Sigmoid colon (tissue), 7 donors: Measurements from ENCODE around the gene GPR137C. TPM values are rescaled to one million over a fixed set of nuclear protein-coding genes. Genes with fewer than 3 reads are reported as not detected.

Experiments used
- DNase-seq: peaks from one replicate; pipeline ENCODE4 v3.0.0-alpha.2; 2019
- H3K27ac ChIP-seq, 4 donors: fragments of 200-600 bp; sonication (generic); one replicate each; pipeline ENCODE4 v1.5.1; 2016 to 2019; ENCODE audit warnings: mild to moderate bottlenecking in 1 of 4
- H3K27me3 ChIP-seq, 3 donors: fragments of 200-600 bp; sonication (generic); one replicate each; pipeline ENCODE4 v1.5.1; 2019; ENCODE audit warnings: mild to moderate bottlenecking in 1 of 3
- H3K36me3 ChIP-seq, 4 donors: fragments of 200-600 bp; sonication (generic); one replicate each; pipeline ENCODE4 v1.5.1; 2016 to 2019
- H3K4me1 ChIP-seq, 4 donors: fragments of 200-600 bp; sonication (generic); one replicate each; pipeline ENCODE4 v1.5.1; 2017 to 2019
- H3K4me3 ChIP-seq, 4 donors: fragments of 200-600 bp; sonication (generic); one replicate each; pipeline ENCODE4 v1.5.1; 2017 to 2019; ENCODE audit warnings: mild to moderate bottlenecking in 2 of 4, moderate library complexity in 1 of 4
- H3K9me3 ChIP-seq, 4 donors: fragments of 200-600 bp in 3 of 4; sonication (generic) in 3 of 4; one replicate each; pipeline versions ENCODE4 v1.5.1 to v1.6.1; 2013 to 2019
- EP300 ChIP-seq, 4 donors: sonication (generic); formaldehyde crosslinking; IDR thresholded peaks; one replicate each; pipeline ENCODE4 v1.6.1; 2017; ENCODE audit warnings: antibody characterized with exemption in 4 of 4
- POLR2A ChIP-seq, 2 donors: fragments of 450-650 bp; IDR thresholded peaks; one replicate each; pipeline ENCODE4 v1.6.1; 2016; ENCODE audit warnings: antibody characterized with exemption in 2 of 2, mild to moderate bottlenecking in 2 of 2, moderate library complexity in 2 of 2
- POLR2AphosphoS5 ChIP-seq, 4 donors: sonication (generic); formaldehyde crosslinking; IDR thresholded peaks; one replicate each; pipeline ENCODE4 v1.6.1; 2017; ENCODE audit warnings: antibody characterized with exemption in 4 of 4
- WGBS, 2 donors: extraction: QIAGEN DNeasy Blood & Tissue Kit; methylation state at CpG; one replicate each; pipeline ENCODE4 v1.1.7; 2013; 5-methylcytosine and 5-hydroxymethylcytosine counted together
- intact Hi-C: fragments of 100-400 bp; cut with DNase I; formaldehyde crosslinking; loops from one replicate; pipeline ENCODE4 v1.15.1; 2023
- polyA plus RNA-seq, 3 donors: library from polyadenylated mRNA; stranded (reverse); fragments of 200-250 nt; gene quantifications; one replicate each; pipeline ENCODE4 v1.2.3, GENCODE V29; 2013
- total RNA-seq, 4 donors: library from RNA; depleted of rRNA; stranded (reverse); fragments of >200 nt; gene quantifications; one replicate each; pipeline ENCODE4 v1.1.0, GENCODE V29; 2016
- TF ChIP-seq, protein P1 (sequence below), 4 experiments: fragments of 450-650 bp in 3 of 4; fragments of 200-600 bp in 1 of 4; IDR thresholded peaks; one replicate each; pipeline ENCODE4 v1.5.1; 2016 to 2019; ENCODE audit warnings: antibody characterized with exemption in 4 of 4, mild to moderate bottlenecking in 3 of 4, moderate library complexity in 2 of 4
- donor health status: healthy with polysubstance abuse.
- donor health status: Bipolar disorder and iron deficiency.
- donor health status: healthy.

The GPR137C gene
- total and polyA plus RNA-seq, 7 donors, result 0.31 to 0.71 (median 0.55) TPM; not detected in 2

DNA sequence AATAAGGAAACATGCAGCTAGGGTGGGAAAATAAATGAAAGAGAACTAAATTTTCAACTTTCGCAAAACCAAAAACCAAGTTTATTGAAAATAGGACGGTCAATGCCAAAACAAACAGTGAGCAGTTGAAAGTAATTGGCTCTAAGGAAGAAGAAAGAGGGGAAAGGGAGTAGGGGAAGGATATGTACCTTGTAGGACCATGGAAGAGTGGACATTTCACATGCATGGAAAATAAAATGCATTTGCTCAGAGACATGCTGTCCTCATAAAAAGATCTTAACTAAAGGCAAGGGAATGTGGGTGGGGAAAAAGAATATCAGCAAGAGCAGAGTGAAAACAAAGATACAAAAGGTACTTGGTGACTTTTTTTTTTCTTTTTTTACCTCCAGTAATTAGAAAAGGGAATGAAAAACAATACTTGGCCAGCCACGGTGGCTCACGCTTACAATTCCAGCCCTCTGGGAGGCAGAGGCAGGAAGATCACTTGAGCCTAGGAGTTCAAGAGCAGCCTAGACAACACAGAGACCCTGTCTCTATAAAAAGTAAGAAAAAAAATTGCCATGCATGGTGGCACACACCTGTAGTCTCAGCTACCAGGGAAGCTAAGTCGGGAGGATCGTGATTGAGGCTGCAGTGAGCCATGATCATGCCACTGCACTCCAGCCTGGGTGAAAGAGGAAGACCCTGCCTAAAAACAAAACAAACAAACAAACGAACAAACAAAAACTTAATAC is 6.9 kb upstream of the GPR137C start:
- no peak for DNase-seq
- H3K27ac ChIP-seq, result no peak overlapping the region
- intact Hi-C loops, result no loop called here

DNA sequence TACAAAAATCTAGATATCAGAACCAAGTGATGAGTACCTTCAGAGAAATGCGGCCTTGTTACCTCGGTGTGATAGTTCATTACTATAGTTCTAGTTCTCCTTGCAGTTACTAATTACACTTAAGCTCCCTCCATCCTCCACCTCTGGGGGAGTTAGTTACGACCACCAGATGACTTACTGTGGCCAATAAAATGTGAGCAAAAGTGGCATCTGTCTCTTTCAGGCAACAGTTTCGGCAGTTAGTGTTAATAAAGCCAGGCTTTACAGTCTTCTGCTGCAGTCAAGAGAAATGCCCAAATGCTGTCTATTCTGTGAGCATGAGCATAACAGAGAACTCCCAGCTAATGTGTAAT is 6.3 kb upstream of the GPR137C start:
- no peak for DNase-seq
- 89 to 90% methylated on average over 4 of the region's 4 CpGs for WGBS, 2 donors
- intact Hi-C loops, result no loop called here
- H3K27me3 ChIP-seq, result no peaks in the 10 kb centered on the region
- H3K27ac ChIP-seq, result no peak overlapping the region
- peaks cover 0 to 10% (median 8%) of the 10 kb centered on the region in 4 donors for H3K4me1 ChIP-seq
- no peak for TF ChIP-seq POLR2AphosphoS5 (IDR thresholded peaks at IDR 0.05)
- TF ChIP-seq EP300 (IDR thresholded peaks at IDR 0.05), result no peak
- TF ChIP-seq POLR2A (IDR thresholded peaks at IDR 0.05), result no peak
- TF ChIP-seq, protein P1, sequence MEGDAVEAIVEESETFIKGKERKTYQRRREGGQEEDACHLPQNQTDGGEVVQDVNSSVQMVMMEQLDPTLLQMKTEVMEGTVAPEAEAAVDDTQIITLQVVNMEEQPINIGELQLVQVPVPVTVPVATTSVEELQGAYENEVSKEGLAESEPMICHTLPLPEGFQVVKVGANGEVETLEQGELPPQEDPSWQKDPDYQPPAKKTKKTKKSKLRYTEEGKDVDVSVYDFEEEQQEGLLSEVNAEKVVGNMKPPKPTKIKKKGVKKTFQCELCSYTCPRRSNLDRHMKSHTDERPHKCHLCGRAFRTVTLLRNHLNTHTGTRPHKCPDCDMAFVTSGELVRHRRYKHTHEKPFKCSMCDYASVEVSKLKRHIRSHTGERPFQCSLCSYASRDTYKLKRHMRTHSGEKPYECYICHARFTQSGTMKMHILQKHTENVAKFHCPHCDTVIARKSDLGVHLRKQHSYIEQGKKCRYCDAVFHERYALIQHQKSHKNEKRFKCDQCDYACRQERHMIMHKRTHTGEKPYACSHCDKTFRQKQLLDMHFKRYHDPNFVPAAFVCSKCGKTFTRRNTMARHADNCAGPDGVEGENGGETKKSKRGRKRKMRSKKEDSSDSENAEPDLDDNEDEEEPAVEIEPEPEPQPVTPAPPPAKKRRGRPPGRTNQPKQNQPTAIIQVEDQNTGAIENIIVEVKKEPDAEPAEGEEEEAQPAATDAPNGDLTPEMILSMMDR (IDR thresholded peaks at IDR 0.05), result no peak
- no peak overlapping the region for H3K4me3 ChIP-seq
- H3K36me3 ChIP-seq, result peaks cover 0 to 4% (median 0%) of the 10 kb centered on the region in 4 donors
- no peaks in the 10 kb centered on the region for H3K9me3 ChIP-seq

More for the DNA sequence above, 6.9 kb upstream of the GPR137C start:
- H3K36me3 ChIP-seq, result peaks cover 0 to 9% (median 0%) of the 10 kb centered on the region in 4 donors
- 83 to 84% methylated on average over 7 of the region's 7 CpGs for WGBS, 2 donors
- peaks cover 0 to 5% (median 3%) of the 10 kb centered on the region in 4 donors for H3K4me1 ChIP-seq
- no peaks in the 10 kb centered on the region for H3K9me3 ChIP-seq
- no peaks in the 10 kb centered on the region for H3K27me3 ChIP-seq
- TF ChIP-seq, protein P1 (IDR thresholded peaks at IDR 0.05), result no peak
- TF ChIP-seq POLR2AphosphoS5 (IDR thresholded peaks at IDR 0.05) (no peak), POLR2A (IDR thresholded peaks at IDR 0.05) (no peak), EP300 (IDR thresholded peaks at IDR 0.05) (no peak)
- H3K4me3 ChIP-seq, result no peak overlapping the region

DNA sequence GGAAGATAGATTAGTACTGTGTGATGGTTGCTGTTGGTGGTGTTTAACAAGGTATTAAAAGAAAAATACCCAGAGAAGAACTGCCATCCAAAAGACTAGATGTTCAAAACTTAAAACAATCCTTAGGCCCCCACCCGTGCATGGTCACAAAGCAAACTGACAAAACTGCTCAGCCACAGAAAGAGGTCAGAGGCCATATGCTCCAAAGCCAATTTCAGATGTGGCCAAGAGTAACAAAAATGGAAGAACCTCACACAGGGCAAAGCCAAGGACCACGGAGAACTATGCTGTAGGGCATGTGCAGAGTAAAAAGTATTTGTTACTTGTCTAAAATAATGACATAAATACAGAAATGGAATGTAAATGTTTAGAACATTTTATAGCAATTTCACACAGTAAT is 5.6 kb upstream of the GPR137C start:
- DNase-seq, result no peak
- 77 to 79% methylated on average over 2 of the region's 2 CpGs for WGBS, 2 donors
- Histone ChIP-seq H3K27ac (no peak overlapping the region), H3K4me1 (peaks cover 0 to 13% (median 12%) of the 10 kb centered on the region in 4 donors), H3K36me3 (no peaks in the 10 kb centered on the region), H3K27me3 (no peaks in the 10 kb centered on the region), H3K4me3 (no peak overlapping the region), H3K9me3 (no peaks in the 10 kb centered on the region)
- intact Hi-C loops, result no loop called here
- TF ChIP-seq EP300 (IDR thresholded peaks at IDR 0.05) (no peak), POLR2A (IDR thresholded peaks at IDR 0.05) (no peak), POLR2AphosphoS5 (IDR thresholded peaks at IDR 0.05) (no peak)
- TF ChIP-seq, protein P1 (IDR thresholded peaks at IDR 0.05), result no peak

DNA sequence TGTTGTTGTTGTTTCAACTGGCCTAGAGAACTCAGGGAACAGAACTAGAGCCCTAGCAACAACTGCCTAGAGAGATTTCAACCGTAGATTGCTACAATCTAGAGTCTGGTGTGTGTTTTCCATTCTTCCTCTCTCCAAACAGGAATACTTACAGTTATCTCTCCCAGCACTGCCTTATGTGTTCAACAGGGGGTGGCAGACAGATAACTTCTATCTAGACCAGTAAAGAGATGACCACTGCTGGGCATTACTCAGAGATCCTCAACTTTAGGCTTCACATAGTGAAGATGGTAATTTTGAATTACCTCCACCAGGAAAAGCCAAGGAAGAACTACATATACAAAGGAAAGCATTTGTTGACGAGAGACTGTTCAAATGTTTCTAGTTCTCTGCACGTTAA is 5.1 kb upstream of the GPR137C start:
- H3K27ac ChIP-seq, result no peak overlapping the region
- H3K9me3 ChIP-seq, result no peaks in the 10 kb centered on the region
- H3K4me3 ChIP-seq, result no peak overlapping the region
- H3K4me1 ChIP-seq, result peaks cover 0 to 13% (median 12%) of the 10 kb centered on the region in 4 donors
- no peaks in the 10 kb centered on the region for H3K36me3 ChIP-seq
- 89 to 93% methylated on average over 3 of the region's 3 CpGs for WGBS, 2 donors
- H3K27me3 ChIP-seq, result no peaks in the 10 kb centered on the region
- no peak for DNase-seq
- intact Hi-C loops, result no loop called here
- TF ChIP-seq POLR2A (IDR thresholded peaks at IDR 0.05) (no peak), POLR2AphosphoS5 (IDR thresholded peaks at IDR 0.05) (no peak), EP300 (IDR thresholded peaks at IDR 0.05) (no peak)
- TF ChIP-seq, protein P1 (IDR thresholded peaks at IDR 0.05), result no peak
